Measurements from ENCODE around the gene CDHR1.

GRCh38 chr10:84159076-84159685 is 35.2 kb upstream of the CDHR1 start:
- TF ChIP-seq EP300 (IDR thresholded peaks at IDR 0.05) (no peak), POLR2A (IDR thresholded peaks at IDR 0.05) (no peak)

Measured in stomach (tissue), 4 donors.